GM12891 (cell line): ENCODE measurements around the gene CALML6.
"Not testable (repeated sequence)": the region's sequence is repeated elsewhere in the genome, so short reads cannot be mapped to it uniquely, and the experiment has no call there.

ENCODE experiments used
- DNase-seq: peaks from one replicate; pipeline ENCODE4 v3.0.0; 2011; ENCODE audit warnings: low spot score; ENCODE audit not compliant: insufficient read length
- FAIRE-seq: peaks from 2 replicates; lab custom pipeline; 2011; peaks lifted over from hg19 to GRCh38; lab: Jason Lieb, UNC
- PAX5 ChIP-seq: IDR thresholded peaks from 2 replicates; pipeline ENCODE4 v1.6.1; 2011; ENCODE audit warnings: low read length, moderate library complexity, mild to moderate bottlenecking; ENCODE audit not compliant: insufficient read depth, severe bottlenecking
- POLR2A ChIP-seq: IDR thresholded peaks from 2 replicates; pipeline ENCODE4 v1.6.1; 2011; ENCODE audit warnings: low read depth, low read length, control low read depth
- POLR2AphosphoS5 ChIP-seq: IDR thresholded peaks from 2 replicates; pipeline ENCODE4 v1.6.1; 2011; ENCODE audit warnings: low read depth, low read length, control low read depth
- POU2F2 ChIP-seq: IDR thresholded peaks from 2 replicates; pipeline ENCODE4 v1.6.1; 2011; ENCODE audit warnings: low read depth, mild to moderate bottlenecking, control low read depth, low read length, moderate library complexity
- SPI1 ChIP-seq: IDR thresholded peaks from 2 replicates; pipeline ENCODE4 v1.6.1; 2011; ENCODE audit warnings: low read depth, low read length, control low read depth
- TAF1 ChIP-seq: IDR thresholded peaks from 2 replicates; pipeline ENCODE4 v1.6.1; 2011; ENCODE audit warnings: low read depth, low read length, control low read depth

The CALML6 gene

DNA sequence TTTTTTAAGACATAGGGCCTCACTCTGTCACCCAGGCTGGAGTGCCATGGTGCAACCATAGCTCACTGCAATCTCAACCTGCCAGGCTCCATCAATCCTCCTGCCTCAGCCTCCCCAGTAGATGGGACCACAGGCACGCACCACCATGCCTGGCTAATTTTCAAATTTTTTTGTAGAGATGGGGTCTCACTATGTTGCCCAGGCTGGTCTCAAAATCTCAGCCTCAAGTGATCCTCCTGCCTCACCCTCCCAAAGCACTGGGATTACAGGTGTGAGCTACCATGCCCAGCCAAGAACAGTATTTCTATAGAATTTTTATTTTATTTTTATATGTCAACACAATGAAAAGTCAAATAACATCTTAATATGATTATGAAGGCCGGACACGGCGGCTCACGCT is 35.1 kb upstream of the CALML6 start:
- TF ChIP-seq POLR2AphosphoS5 (peak; percentile 47; the same call in 1 of the 2 replicates), POLR2A (no peak)
- FAIRE-seq (no peak), DNase-seq (no peak)

DNA sequence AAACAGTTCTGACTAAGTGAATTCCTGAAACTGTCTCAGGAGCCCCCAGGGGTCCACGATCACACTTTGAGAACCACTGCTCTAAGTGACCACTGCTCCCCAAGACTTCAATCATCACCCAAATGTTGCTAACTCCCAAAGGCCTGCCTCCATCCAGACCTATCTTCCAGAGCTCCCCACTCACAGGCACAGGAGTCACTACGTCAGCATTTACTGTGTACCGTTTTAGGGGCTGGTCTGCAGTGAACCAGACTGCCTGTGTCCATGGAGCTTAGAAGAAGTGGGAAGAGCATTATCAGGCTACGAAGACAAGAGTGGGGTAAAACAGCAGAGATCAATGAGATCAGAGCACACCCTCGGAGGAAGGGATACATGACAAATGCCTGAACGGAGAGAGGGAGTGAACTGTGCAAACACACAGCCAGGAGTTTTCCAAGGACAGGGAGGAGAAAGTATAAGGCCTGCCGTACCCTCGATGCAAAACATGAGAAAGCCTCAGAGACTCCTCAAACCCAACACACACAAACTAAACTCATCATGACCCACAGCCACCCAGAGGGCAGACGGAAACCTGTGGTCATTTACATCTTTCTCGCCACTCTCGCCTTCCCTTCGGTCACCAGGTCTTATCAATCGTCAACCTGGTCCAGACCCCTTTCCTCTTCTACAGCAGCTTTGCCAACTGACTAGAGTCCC is 34.3 kb upstream of the CALML6 start:
- TF ChIP-seq POLR2AphosphoS5: peak; percentile 76; the same call in 1 of the 2 replicates
- TF ChIP-seq POU2F2: no peak
- TF ChIP-seq SPI1: no peak
- 0 out of 2 replicates have a peak, but pooled peaks have one; percentile 40 for TF ChIP-seq POLR2A
- FAIRE-seq (no peak), DNase-seq (no peak)

DNA sequence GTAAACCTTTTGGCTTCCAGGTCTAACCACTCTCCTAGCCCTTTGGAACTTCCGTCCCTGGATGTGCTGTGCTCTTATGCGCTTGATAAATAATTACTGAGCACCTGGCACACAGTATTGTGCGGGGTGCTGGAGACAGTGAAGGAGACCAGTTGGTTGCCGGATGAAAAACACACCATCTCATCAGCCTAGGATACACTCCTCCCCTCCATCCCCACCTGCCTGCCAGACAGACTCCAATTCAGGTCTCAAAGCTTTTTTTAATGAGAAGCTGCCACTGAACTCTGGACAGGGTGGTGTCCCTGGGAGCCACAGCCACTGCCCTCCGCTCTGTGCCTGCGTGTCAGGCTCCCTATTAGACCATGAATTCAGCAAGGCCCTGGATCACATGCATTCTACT is 33.3 kb upstream of the CALML6 start:
- no peak for FAIRE-seq
- no peak; the same call in 1 of the 2 replicates for TF ChIP-seq POLR2AphosphoS5
- TF ChIP-seq TAF1: no peak
- TF ChIP-seq PAX5: no peak
- TF ChIP-seq POLR2A: no peak
- no peak for TF ChIP-seq POU2F2
- TF ChIP-seq SPI1: no peak

DNA sequence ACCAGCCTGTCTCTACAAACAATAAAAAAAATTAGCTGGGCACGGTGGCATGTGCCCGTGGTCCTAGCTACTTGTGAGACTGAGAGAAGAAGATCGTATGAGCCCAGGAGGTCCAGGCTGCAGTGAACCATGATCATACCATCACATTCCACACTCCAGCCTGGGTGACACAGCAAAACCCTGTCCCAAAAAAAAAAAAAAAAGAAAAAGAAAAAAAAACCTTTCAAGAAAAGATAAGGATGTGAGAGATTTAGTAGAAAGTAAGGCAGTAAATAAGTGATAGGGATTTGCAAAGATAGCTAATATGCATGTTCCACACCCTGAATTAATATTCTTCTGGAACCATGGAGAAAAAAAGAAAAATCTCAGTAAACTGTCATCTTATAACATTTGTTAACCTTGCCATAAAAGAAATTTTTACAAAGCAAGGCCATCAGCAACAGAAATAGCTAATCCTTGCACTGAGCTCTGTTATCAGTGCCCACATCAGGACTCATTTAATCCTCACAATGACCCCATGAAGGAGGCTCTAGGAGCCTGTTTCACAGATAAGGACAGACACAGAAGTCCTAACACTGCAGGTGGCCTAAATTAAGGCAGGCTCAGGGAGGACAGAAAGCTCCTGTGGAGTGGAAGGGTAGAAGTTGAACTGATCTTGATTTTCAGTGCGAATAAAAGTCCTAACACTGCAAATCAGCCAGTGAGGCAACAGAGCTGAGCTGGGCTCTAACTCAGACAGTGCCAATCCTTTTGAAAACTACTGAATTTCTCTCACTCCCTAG is 31.8 kb upstream of the CALML6 start:
- FAIRE-seq: no peak
- no peak for DNase-seq
- TF ChIP-seq POU2F2: no peak
- no peak for TF ChIP-seq PAX5
- no peak for TF ChIP-seq SPI1
- TF ChIP-seq POLR2A: no peak
- 0 out of 2 replicates have a peak, but pooled peaks have one; percentile 8 for TF ChIP-seq POLR2AphosphoS5
- no peak for TF ChIP-seq TAF1

More for the DNA sequence above, 33.3 kb upstream of the CALML6 start:
- DNase-seq: no peak

DNA sequence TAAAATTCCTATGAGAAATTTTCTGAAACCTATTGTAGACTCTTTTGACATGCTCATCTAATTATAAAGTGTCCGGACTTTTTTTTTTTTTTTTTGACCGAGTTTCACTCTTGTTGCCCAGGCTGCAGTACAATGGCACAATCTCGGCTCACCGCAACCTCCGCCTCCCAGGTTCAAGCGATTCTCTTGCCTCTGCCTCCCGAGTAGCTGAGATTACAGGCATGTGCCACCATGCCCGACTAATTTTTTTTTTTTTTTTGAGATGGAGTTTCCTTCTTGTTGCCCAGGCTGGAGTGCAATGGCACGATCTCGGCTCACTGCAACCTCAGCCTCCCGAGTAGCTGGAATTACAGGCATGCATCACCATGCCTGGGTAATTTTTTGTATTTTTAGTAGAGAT is 31.2 kb upstream of the CALML6 start:
- not testable (repeated sequence) for DNase-seq, FAIRE-seq

DNA sequence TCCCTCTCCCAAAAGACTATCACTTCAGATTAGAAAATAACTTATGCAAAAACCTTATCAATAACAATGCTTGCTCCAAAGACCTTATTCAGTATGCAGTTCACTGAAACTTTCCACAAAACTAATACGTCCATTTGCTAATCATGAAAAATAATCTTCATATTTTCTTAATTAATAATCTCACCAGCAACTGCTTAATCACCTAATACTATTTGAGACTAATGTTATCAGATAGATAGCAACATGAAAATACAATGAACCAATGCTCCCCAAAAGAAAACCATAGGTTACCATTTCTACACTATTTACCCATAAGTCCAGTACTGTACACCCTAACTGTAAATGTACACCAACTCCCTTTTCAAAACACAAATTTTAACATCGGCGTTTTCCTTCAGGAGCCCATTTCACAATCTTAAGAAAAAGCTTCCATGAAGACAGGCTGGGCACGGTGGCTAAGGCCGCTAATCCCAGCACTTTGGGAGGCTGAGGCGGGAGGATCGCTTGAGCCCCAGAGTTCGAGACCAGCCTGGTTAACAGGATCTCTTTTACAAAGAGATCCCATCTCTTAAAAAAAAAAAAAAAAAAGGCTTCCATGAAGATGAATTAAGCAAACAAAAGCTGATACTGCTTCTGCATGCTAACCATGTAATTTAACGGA is 25.8 kb upstream of the CALML6 start:
- no peak for DNase-seq
- TF ChIP-seq POLR2AphosphoS5 (no peak), PAX5 (no peak), TAF1 (no peak), SPI1 (no peak), POU2F2 (no peak), POLR2A (no peak)
- FAIRE-seq: no peak

DNA sequence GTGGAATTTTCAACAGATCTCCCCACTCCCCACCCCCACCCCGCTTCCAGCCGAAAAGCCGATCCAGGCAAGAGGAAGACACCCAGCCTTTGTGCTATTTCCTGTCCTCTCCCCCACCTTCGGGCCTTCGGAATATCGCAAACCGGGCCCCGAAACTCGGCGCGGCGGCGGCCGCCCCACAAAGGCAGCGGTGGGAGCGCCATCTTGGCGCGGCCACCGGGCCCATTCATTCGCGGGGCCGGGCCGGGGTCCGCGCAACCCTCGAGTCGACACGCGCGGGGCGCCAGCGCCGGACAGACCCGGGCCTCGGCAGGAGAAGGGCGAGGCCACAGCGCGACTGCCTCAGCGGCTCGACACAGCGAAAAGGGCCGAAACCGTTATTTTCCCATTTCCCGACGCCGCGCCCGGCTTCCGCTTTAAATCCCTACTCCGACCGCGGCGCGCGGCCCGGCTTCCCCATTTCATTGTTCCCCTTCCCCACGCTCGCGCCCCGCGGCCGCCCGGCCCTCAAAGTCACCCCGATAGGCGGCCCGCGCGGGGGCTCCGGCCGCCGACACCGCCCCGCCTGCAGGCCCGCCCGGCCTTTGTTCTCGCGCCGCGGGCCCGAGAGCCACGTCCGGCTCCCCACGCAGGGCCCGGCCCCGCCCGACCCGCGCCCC is 25.1 kb upstream of the CALML6 start:
- FAIRE-seq (peak; percentile 61), DNase-seq (no peak)
- TF ChIP-seq SPI1: peak; percentile 22; the same call in 1 of the 2 replicates
- no peak for TF ChIP-seq POLR2A
- 0 out of 2 replicates have a peak, but pooled peaks have one; percentile 16 for TF ChIP-seq POU2F2
- 0 out of 2 replicates have a peak, but pooled peaks have one; percentile 24 for TF ChIP-seq POLR2AphosphoS5
- TF ChIP-seq PAX5: no peak
- TF ChIP-seq TAF1: 0 out of 2 replicates have a peak, but pooled peaks have one; percentile 31

DNA sequence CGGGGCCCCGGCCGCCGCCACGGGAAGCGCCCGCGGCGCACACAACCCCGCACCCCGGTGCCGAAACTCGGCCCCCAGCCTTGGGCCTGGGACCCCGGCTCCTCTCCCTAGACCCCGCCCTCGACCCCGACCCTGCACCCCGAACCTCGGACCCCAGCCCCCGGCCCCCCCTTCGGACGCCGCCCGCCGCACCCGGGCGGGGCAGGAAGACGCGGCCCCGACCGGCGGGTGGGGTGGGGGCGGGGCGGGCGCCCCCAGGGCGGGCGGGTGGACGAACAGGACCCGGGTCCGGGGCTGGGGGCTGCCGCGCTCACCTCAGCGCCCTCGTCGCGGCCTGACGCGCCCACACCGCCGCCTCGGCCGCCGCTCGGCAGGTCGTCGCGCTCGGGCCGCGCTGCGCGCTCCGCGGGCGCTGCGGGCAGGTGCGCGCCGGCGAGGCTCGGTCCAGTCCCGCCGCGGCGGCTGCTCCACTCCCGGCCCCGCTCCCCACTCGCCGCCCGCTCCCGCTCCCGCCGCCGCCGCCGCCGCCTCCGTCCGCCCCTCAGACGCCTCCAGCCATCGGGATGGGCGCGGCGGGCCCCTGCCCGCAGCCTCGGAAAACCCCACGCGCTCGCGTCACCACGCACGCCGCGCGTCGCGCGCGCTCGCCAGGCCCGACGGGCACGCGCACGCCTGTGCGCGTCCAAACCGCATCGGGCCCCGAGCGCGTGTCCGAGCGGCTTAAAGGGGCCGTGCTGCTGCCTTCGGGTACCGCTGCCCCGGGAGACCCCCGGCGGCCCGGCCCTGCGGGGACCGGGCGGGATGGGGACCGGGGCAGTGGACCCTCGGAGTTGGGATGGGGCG is 24.3 kb upstream of the CALML6 start, which contains the start of gene GNB1:
Gene GNB1 (minus strand): TSS at position 582 of the 843 bp plus-strand sequence. CDS start 65,634 bp downstream, outside the sequence.
- FAIRE-seq (peak; percentile 100), DNase-seq (peak; percentile 95)
- 0 out of 2 replicates have a peak, but pooled peaks have one; percentile 45 for TF ChIP-seq TAF1
- TF ChIP-seq SPI1: no peak
